8988T (cell line): Measurements from ENCODE around the gene FZD10.

Experiments
- DNase-seq: peaks from one replicate; pipeline ENCODE4 v3.0.0; 2011

FZD10 gene

GRCh38 chr12:130214686-130215395 is 52.6 kb downstream of the FZD10 start:
- no peak for DNase-seq
